NB4 (cell line): ENCODE results near the gene HRAS.

ENCODE experiments used
- DNase-seq: peaks from one replicate; pipeline ENCODE4 v3.0.0; 2010; ENCODE audit warnings: low read depth
- H3K4me3 ChIP-seq: one replicate; pipeline ENCODE4 v1.5.1; 2011; ENCODE audit warnings: mild to moderate bottlenecking, low read depth, low read length, moderate library complexity
- CTCF ChIP-seq: IDR thresholded peaks from one replicate; pipeline ENCODE4 v1.5.1; 2012; ENCODE audit warnings: low read depth, low read length
- MAX ChIP-seq: IDR thresholded peaks from 2 replicates; pipeline ENCODE4 v1.6.1; 2011; ENCODE audit warnings: low read depth, low read length
- MYC ChIP-seq: IDR thresholded peaks from 2 replicates; pipeline ENCODE4 v1.6.1; 2011; ENCODE audit warnings: low read depth, low read length
- POLR2A ChIP-seq: IDR thresholded peaks from 2 replicates; pipeline ENCODE4 v1.6.1; 2011; ENCODE audit warnings: mild to moderate bottlenecking; ENCODE audit not compliant: insufficient read length; ENCODE audit errors: extremely low read depth

HRAS gene

GRCh38 chr11:486189-486588, 49.2 kb downstream of the HRAS start:
- DNase-seq: no peak
- TF ChIP-seq MAX: no peak
- TF ChIP-seq MYC: no peak
- no peak for TF ChIP-seq POLR2A
- no peak for TF ChIP-seq CTCF
- no peak overlapping the region for H3K4me3 ChIP-seq

DNA sequence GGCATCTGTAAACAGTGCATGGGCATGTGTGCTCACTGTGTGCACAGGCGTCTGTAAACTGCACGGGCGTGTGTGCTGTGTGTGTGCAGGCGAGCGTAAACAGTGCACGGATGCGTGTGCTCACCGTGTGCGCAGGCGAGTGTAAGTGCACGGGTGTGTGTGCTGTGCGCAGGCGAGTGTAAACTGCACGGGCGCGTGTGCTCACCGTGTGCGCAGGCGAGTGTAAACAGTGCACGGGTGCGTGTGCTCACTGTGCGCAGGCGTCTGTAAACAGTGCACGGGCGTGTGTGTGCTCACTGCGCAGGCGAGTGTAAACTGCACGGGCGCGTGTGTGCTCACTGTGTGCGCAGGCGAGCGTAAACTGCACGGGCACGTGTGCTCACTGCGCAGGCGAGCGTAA, 50.8 kb downstream of the HRAS start:
- no peak overlapping the region for H3K4me3 ChIP-seq
- DNase-seq: no peak
- TF ChIP-seq MAX: no peak
- no peak for TF ChIP-seq CTCF
